ENCODE measurements around the gene ZNF823. TPM values are rescaled to one million over a fixed set of nuclear protein-coding genes. Genes with fewer than 3 reads are reported as not detected.

The ZNF823 gene
- total and polyA plus RNA-seq, 2 of the 13 experiments (the other 11 are each of a cell fraction or from before 2014, with no cell fraction given): 5.7 to 11.7 TPM

GRCh38 chr19:11763611-11764010 lies 24.9 kb upstream of the ZNF823 start:
- peaks cover 28% of the 10 kb centered on the region for H3K4me1 ChIP-seq (ENCODE audit: insufficient read depth, low read length)
- H3K27me3 ChIP-seq (ENCODE audit: control insufficient read depth in 1 of 2, insufficient read depth in 2 of 2, low read length in 2 of 2): peaks cover 0 to 9% of the 10 kb centered on the region in 2 experiments; a peak in 2 of 5 replicates
- H3K4me3 ChIP-seq (replicated peaks in 1 of 3; ENCODE audit: insufficient read depth in 1 of 3, low read depth in 2 of 3, low read length in 3 of 3): no peak overlapping the region
- BruUV-seq (replicated peaks): no TSS peak
- H2AFZ ChIP-seq (ENCODE audit: low read length): no peak overlapping the region
- no peak overlapping the region for H3K9ac ChIP-seq (ENCODE audit: insufficient read depth, low read depth, low read length)
- CTCF ChIA-PET (ENCODE audit: low intra/inter-chr PET ratio, low total read pairs): no interaction called here
- intact Hi-C loops (cut with micrococcal nuclease; ENCODE audit: unreplicated experiment): no loop called here
- peaks cover 10% of the 10 kb centered on the region for H3K79me2 ChIP-seq (ENCODE audit: insufficient read depth, low read length)
- no peaks in the 10 kb centered on the region for H3K9me3 ChIP-seq (ENCODE audit: low read length)
- ATAC-seq (no peak), DNase-seq (ENCODE audit: low spot score) (no peak), FAIRE-seq (no peak)
- no peak overlapping the region for H3K27ac ChIP-seq (ENCODE audit: extremely low read length, insufficient read depth, low read length)
- POLR2A ChIA-PET: interaction anchor here (1.0 kb wide), 1 partner anchor 66 kb away, joined by 3 read pairs; no protein-coding TSS in a partner anchor
- H4K20me1 ChIP-seq (ENCODE audit: insufficient read depth, low read length): no peaks in the 10 kb centered on the region; the same call in 1 of the 2 replicates
- no peaks in the 10 kb centered on the region for H3K36me3 ChIP-seq (replicated peaks in 1 of 2; ENCODE audit: control insufficient read depth in 1 of 2, insufficient read depth in 2 of 2, low read length in 2 of 2)
- H3K4me2 ChIP-seq (ENCODE audit: low read depth, low read length): no peak overlapping the region
- 3% methylated on average over 1 of the region's 1 CpG for WGBS (ENCODE audit: low lambda C conversion rate)
- TF ChIP-seq SALL2 (CRISPR knock-in tag; IDR thresholded peaks at IDR 0.05) (no peak), THAP11 (CRISPR knock-in tag; IDR thresholded peaks at IDR 0.05) (no peak), CREBL2 (CRISPR knock-in tag; IDR thresholded peaks at IDR 0.05; ENCODE audit: borderline replicate concordance) (no peak), NR2F2 (IDR thresholded peaks at IDR 0.05; ENCODE audit: borderline replicate concordance, low read depth) (no peak), SETDB1 (CRISPR knock-in tag; IDR thresholded peaks at IDR 0.05; ENCODE audit: borderline replicate concordance) (no peak), ZNF275 (CRISPR knock-in tag; IDR thresholded peaks at IDR 0.05; ENCODE audit: borderline replicate concordance) (no peak)
- in situ Hi-C loops (cut with HindIII; ENCODE audit: extremely low pct_ligation_motif_present, low pct_unique_long_range_greater_than_20kb): no loop called here

- H3K4me2 ChIP-seq (ENCODE audit: low read depth, low read length): peak overlapping the region; percentile 57
- in situ Hi-C loops (cut with HindIII; ENCODE audit: extremely low pct_ligation_motif_present, low pct_unique_long_range_greater_than_20kb) (no loop called here), intact Hi-C loops (cut with micrococcal nuclease; ENCODE audit: unreplicated experiment) (no loop called here)
- H3K79me2 ChIP-seq (ENCODE audit: insufficient read depth, low read length): peaks cover 5% of the 10 kb centered on the region
- DNase-seq (ENCODE audit: low spot score): no peak
- FAIRE-seq: no peak
- peaks cover 23% of the 10 kb centered on the region for H3K4me1 ChIP-seq (ENCODE audit: insufficient read depth, low read length)
- no peak for ATAC-seq
- H3K4me3 ChIP-seq (replicated peaks in 1 of 3; ENCODE audit: insufficient read depth in 1 of 3, low read depth in 2 of 3, low read length in 3 of 3): no peak overlapping the region
- POLR2A ChIA-PET: interaction anchor here (0.8 to 1.0 kb wide), 2 partner anchors 66 to 69 kb away, joined by 3 read pairs; no protein-coding TSS in a partner anchor
- TF ChIP-seq SNAPC2 (CRISPR knock-in tag; IDR thresholded peaks at IDR 0.05): no peak
- H3K36me3 ChIP-seq (replicated peaks in 1 of 2; ENCODE audit: control insufficient read depth in 1 of 2, insufficient read depth in 2 of 2, low read length in 2 of 2): no peaks in the 10 kb centered on the region
- CTCF ChIA-PET (ENCODE audit: low intra/inter-chr PET ratio, low total read pairs): no interaction called here
- peak overlapping the region; percentile 63 for H2AFZ ChIP-seq (ENCODE audit: low read length)
- no TSS peak for BruUV-seq (replicated peaks)
- WGBS (ENCODE audit: low lambda C conversion rate): 48% methylated on average over 3 of the region's 3 CpGs
- no peak overlapping the region for H3K27ac ChIP-seq (ENCODE audit: extremely low read length, insufficient read depth, low read length)
- 0 out of 2 replicates have a peak overlapping the region, but pooled peaks have one; percentile 18 for H3K9ac ChIP-seq (ENCODE audit: insufficient read depth, low read depth, low read length)
- H3K9me3 ChIP-seq (ENCODE audit: low read length): no peaks in the 10 kb centered on the region
- peaks cover 0 to 9% of the 10 kb centered on the region in 2 experiments; a peak in 2 of 5 replicates for H3K27me3 ChIP-seq (ENCODE audit: control insufficient read depth in 1 of 2, insufficient read depth in 2 of 2, low read length in 2 of 2)
- no peaks in the 10 kb centered on the region for H4K20me1 ChIP-seq (ENCODE audit: insufficient read depth, low read length)
These were observed 24.4 kb upstream of the ZNF823 start for GRCh38 chr19:11763117-11763516.
